Measurements from ENCODE around the gene TYW1.
"Not testable (repeated sequence)": the region's sequence is repeated elsewhere in the genome, so short reads cannot be mapped to it uniquely, and the experiment has no call there.

Gene TYW1

GRCh38 chr7:67192123-67192702, 195.6 kb downstream of the TYW1 start:
- DNase-seq = not testable (repeated sequence)

GRCh38 chr7:67192889-67193613, 196.4 kb downstream of the TYW1 start:
- DNase-seq = peak; percentile 52 to 92

GRCh38 chr7:67196176-67196575, 199.5 kb downstream of the TYW1 start:
- not testable (repeated sequence) for DNase-seq

GRCh38 chr7:67198865-67199526, 202.4 kb downstream of the TYW1 start:
- DNase-seq = not testable (repeated sequence)

- not testable (repeated sequence) for DNase-seq
Observed at GRCh38 chr7:67205772-67206171, 209.1 kb downstream of the TYW1 start.

- no peak for DNase-seq
Observed at GRCh38 chr7:67206452-67206851, 209.8 kb downstream of the TYW1 start.

GRCh38 chr7:67208656-67209055, 212.0 kb downstream of the TYW1 start:
- DNase-seq = not testable (repeated sequence)

- no peak for DNase-seq
Observed at GRCh38 chr7:67209256-67209655, 212.6 kb downstream of the TYW1 start.

- no peak for DNase-seq
Observed at GRCh38 chr7:67210567-67210966, 213.9 kb downstream of the TYW1 start.

- not testable (repeated sequence) for DNase-seq
Observed at GRCh38 chr7:67211650-67212330, 215.2 kb downstream of the TYW1 start.

- not testable (repeated sequence) for DNase-seq
Observed at GRCh38 chr7:67213038-67213437, 216.4 kb downstream of the TYW1 start.

- DNase-seq = not testable (repeated sequence)
Observed at GRCh38 chr7:67223551-67223950, 226.9 kb downstream of the TYW1 start.

GRCh38 chr7:67226340-67226907, 229.8 kb downstream of the TYW1 start:
- not testable (repeated sequence) for DNase-seq

- not testable (repeated sequence) for DNase-seq
Observed at GRCh38 chr7:67226967-67227366, 230.3 kb downstream of the TYW1 start.

GRCh38 chr7:67229018-67229417, 232.4 kb downstream of the TYW1 start:
- not testable (repeated sequence) for DNase-seq

- DNase-seq = not testable (repeated sequence)
Observed at GRCh38 chr7:67230029-67230428, 233.4 kb downstream of the TYW1 start.

GRCh38 chr7:67233506-67233905, 236.9 kb downstream of the TYW1 start:
- not testable (repeated sequence) for DNase-seq

- not testable (repeated sequence) for DNase-seq
Observed at GRCh38 chr7:67236216-67236615, 239.6 kb downstream of the TYW1 start.

GRCh38 chr7:67242871-67243270, 246.2 kb downstream of the TYW1 start:
- not testable (repeated sequence) for DNase-seq

GRCh38 chr7:67248364-67248763, 251.7 kb downstream of the TYW1 start:
- DNase-seq = not testable (repeated sequence)

GRCh38 chr7:67251986-67252558, 255.4 kb downstream of the TYW1 start:
- no peak for DNase-seq

GRCh38 chr7:67255076-67255475, 258.4 kb downstream of the TYW1 start:
- DNase-seq = not testable (repeated sequence)
